Measurements from ENCODE around the gene RSPO4. TPM values are rescaled to one million over a fixed set of nuclear protein-coding genes. Genes with fewer than 3 reads are reported as not detected.

The RSPO4 gene
- total RNA-seq, 1 experiment from 2014 or later: 6.7 TPM

- Histone ChIP-seq H2BK120ac (ENCODE audit: low read depth, low read length, poor library complexity, severe bottlenecking) (no peak overlapping the region), H2BK15ac (ENCODE audit: low read depth, low read length) (no peak overlapping the region), H3K23ac (ENCODE audit: insufficient read length, low read depth, low read length) (no peak overlapping the region), H3K79me1 (ENCODE audit: insufficient read depth, low read depth, low read length, poor library complexity, severe bottlenecking) (no peaks in the 10 kb centered on the region), H3K9me3 (ENCODE audit: control insufficient read depth, low read depth, low read length) (no peaks in the 10 kb centered on the region), H3K56ac (ENCODE audit: insufficient read length, low read depth, low read length) (no peak overlapping the region), H3T11ph (ENCODE audit: low read length) (no peak overlapping the region), H3K27ac (ENCODE audit: insufficient read length, low read depth, low read length) (no peak overlapping the region), H3K14ac (ENCODE audit: insufficient read depth, low read length) (no peak overlapping the region), H4K91ac (ENCODE audit: insufficient read length, low read depth, low read length) (no peak overlapping the region), H2BK20ac (ENCODE audit: low read depth, low read length, poor library complexity, severe bottlenecking) (no peak overlapping the region), H2AFZ (ENCODE audit: low read length) (no peak overlapping the region), H2AK5ac (ENCODE audit: insufficient read length, low read length) (no peak overlapping the region), H2BK12ac (ENCODE audit: insufficient read length, low read depth, low read length) (no peak overlapping the region), H3K27me3 (ENCODE audit: insufficient read depth, low read length) (no peaks in the 10 kb centered on the region), H3K4me1 (ENCODE audit: insufficient read depth, low read length) (no peaks in the 10 kb centered on the region), H4K5ac (ENCODE audit: insufficient read length, low read depth, low read length) (no peak overlapping the region), H3K9ac (ENCODE audit: extremely low read depth, insufficient read length, low read length) (no peak overlapping the region), H4K8ac (replicated peaks; ENCODE audit: insufficient read length, low read depth, low read length) (no peak overlapping the region), H3K23me2 (ENCODE audit: insufficient read length, low read depth, low read length, poor library complexity, severe bottlenecking) (no peaks in the 10 kb centered on the region), H3K79me2 (ENCODE audit: insufficient read depth, low read length) (no peaks in the 10 kb centered on the region), H3K4me2 (ENCODE audit: insufficient read depth, insufficient read length, low read length) (no peak overlapping the region), H2BK5ac (ENCODE audit: insufficient read length, low read length) (no peak overlapping the region), H4K20me1 (ENCODE audit: control insufficient read depth, insufficient read depth, insufficient read length) (no peaks in the 10 kb centered on the region), H3K4ac (ENCODE audit: low read depth, low read length) (no peak overlapping the region), H3K18ac (ENCODE audit: insufficient read length, low read depth, low read length) (no peak overlapping the region)
- no peak for TF ChIP-seq CTCF (conservative IDR thresholded peaks at IDR 0.05)
- Mint-ChIP-seq H3K36me3 (ENCODE audit: insufficient read depth in 1 of 3, low read depth in 3 of 3) (no peaks in the 10 kb centered on the region; a peak in 1 of 7 replicates), H3K4me3 (no peak overlapping the region; a peak in 1 of 5 replicates), H3K4me1 (peaks cover 5 to 20% of the 10 kb centered on the region in 2 experiments), H3K27ac (no peak overlapping the region), H3K27me3 (ENCODE audit: low read depth) (peaks cover 2% of the 10 kb centered on the region; the same call in 1 of the 2 replicates), H3K9me3 (no peaks in the 10 kb centered on the region)
- DNase-seq: no peak
- WGBS (ENCODE audit: extremely low coverage, insufficient read length, low lambda C conversion rate): no CpG with 5 or more reads among the region's 3 CpGs
Observed at GRCh38 chr20:988272-988671, 13.8 kb downstream of the RSPO4 start.

Measured in H9 (cell line).